GM12878 (cell line): ENCODE data around the gene RGS6. TPM values are rescaled to one million over a fixed set of nuclear protein-coding genes. Genes with fewer than 3 reads are reported as not detected.

Experiments
- ATAC-seq: fragments of 200-7000 bp; cut with Tn5 transposase; 3 replicates; pipeline ENCODE4 v1.9.1; 2020; ENCODE audit warnings: mild to moderate bottlenecking, moderate library complexity
- BruUV-seq: library from RNA; stranded (reverse); fragments of 400-500 nt; replicated peaks from 2 replicates; lab custom pipeline; 2021; lab: Mats Ljungman, UMichigan
- CTCF ChIA-PET: fragments of 300-600 bp; sonication (Branson Sonifier 250); formaldehyde crosslinking; extraction: SDS; loops from one replicate; lab custom pipeline; 2021; ENCODE audit warnings: inconsistent platforms; lab: Yijun Ruan, JAX
- POLR2A ChIA-PET: fragments of 350-600 bp; formaldehyde crosslinking; extraction: SDS; loops from one replicate; lab custom pipeline; 2021; ENCODE audit warnings: inconsistent platforms; lab: Charles Lee
- RAD21 ChIA-PET: fragments of 300-600 bp; sonication (Branson Sonifier 250); formaldehyde crosslinking; loops from one replicate; lab custom pipeline; 2023; ENCODE audit warnings: antibody characterized with exemption; ENCODE audit not compliant: unreplicated experiment; lab: Charles Lee
- SMC1A ChIA-PET: fragments of 300-600 bp; sonication (Branson Sonifier 250); formaldehyde crosslinking; loops from one replicate; lab custom pipeline; 2023; ENCODE audit not compliant: unreplicated experiment, uncharacterized antibody; lab: Charles Lee
- DNase-seq: peaks from one replicate; pipeline ENCODE4 v3.0.0-alpha.2; 2011; ENCODE audit warnings: low read depth, low spot score
- FAIRE-seq: peaks from 3 replicates; lab custom pipeline; 2011; peaks lifted over from hg19 to GRCh38; lab: Jason Lieb, UNC
- H2AFZ ChIP-seq: 2 replicates; pipeline ENCODE4 v1.6.0; 2011; ENCODE audit warnings: low read depth, low read length, control low read depth; ENCODE audit not compliant: control insufficient read depth
- H3K27ac ChIP-seq: 2 replicates; pipeline ENCODE4 v1.5.1; 2011; ENCODE audit warnings: control low read depth; ENCODE audit not compliant: control insufficient read depth, insufficient read depth
- H3K27me3 ChIP-seq, 2 experiments: replicated peaks in 1 of 2; 2 replicates each; pipeline versions ENCODE4 v1.6.0 to v1.6.1; 2011; ENCODE audit warnings: low read length in 1 of 2; ENCODE audit not compliant: control insufficient read depth in 2 of 2, insufficient read depth in 2 of 2
- H3K36me3 ChIP-seq, 2 experiments: 2 replicates each; pipeline ENCODE4 v1.5.1; 2011; ENCODE audit warnings: low read length in 1 of 2; ENCODE audit not compliant: control insufficient read depth in 2 of 2, insufficient read depth in 2 of 2
- H3K4me1 ChIP-seq: 2 replicates; pipeline ENCODE4 v1.6.1; 2011; ENCODE audit warnings: mild to moderate bottlenecking, low read length, moderate library complexity, mixed read lengths; ENCODE audit not compliant: control insufficient read depth, insufficient read depth
- H3K4me2 ChIP-seq: 2 replicates; pipeline ENCODE4 v1.6.0; 2011; ENCODE audit warnings: control low read depth; ENCODE audit not compliant: control insufficient read depth, insufficient read depth
- H3K4me3 ChIP-seq: fragments of 200-600 bp; sonication (generic); 2 replicates; pipeline ENCODE4 v1.5.1; 2016
- H3K79me2 ChIP-seq: 2 replicates; pipeline ENCODE4 v1.6.0; 2011; ENCODE audit warnings: low read length; ENCODE audit not compliant: control insufficient read depth, insufficient read depth
- H3K9ac ChIP-seq: 2 replicates; pipeline ENCODE4 v1.8.0; 2011; ENCODE audit warnings: low read length, control low read depth, mixed read lengths; ENCODE audit not compliant: control insufficient read depth, insufficient read depth
- H3K9me3 ChIP-seq: replicated peaks from 3 replicates; pipeline ENCODE4 v1.5.1; 2011; ENCODE audit warnings: mild to moderate bottlenecking, low read length; ENCODE audit not compliant: control insufficient read depth, insufficient read depth
- H4K20me1 ChIP-seq: 2 replicates; pipeline ENCODE4 v1.6.0; 2011; ENCODE audit not compliant: control insufficient read depth, insufficient read depth
- ATF7 ChIP-seq: fragments of 450-650 bp; IDR thresholded peaks from 2 replicates; pipeline ENCODE4 v1.6.1; 2016; ENCODE audit warnings: low read depth, mild to moderate bottlenecking
- HDAC2 ChIP-seq: fragments of 200-600 bp; sonication (generic); IDR thresholded peaks from 2 replicates; pipeline ENCODE4 v1.6.1; 2017
- NR2C1 ChIP-seq: fragments of 450-650 bp; IDR thresholded peaks from 2 replicates; pipeline ENCODE4 v1.6.1; 2017; ENCODE audit warnings: antibody characterized with exemption, mild to moderate bottlenecking, moderate library complexity
- RUNX3 ChIP-seq: IDR thresholded peaks from 2 replicates; pipeline ENCODE4 v1.6.1; 2012; ENCODE audit warnings: low read length, inconsistent platforms
- WGBS: methylation state at CpG from one replicate; pipeline ENCODE4 v1.1.6; 2016; ENCODE audit warnings: low lambda C conversion rate; ENCODE audit not compliant: insufficient replicate concordance, insufficient coverage; ENCODE audit errors: missing lambda C conversion rate; 5-methylcytosine and 5-hydroxymethylcytosine counted together
- in situ Hi-C: fragments of 300-500 bp; cut with MboI; formaldehyde crosslinking; loops from 9 replicates; pipeline ENCODE4 v1.14.3; 2018; ENCODE audit warnings: mixed read lengths
- intact Hi-C: fragments of 100-400 bp; cut with micrococcal nuclease; formaldehyde crosslinking; loops from one replicate; pipeline ENCODE4 v1.14.2; 2022; ENCODE audit not compliant: unreplicated experiment
- polyA plus RNA-seq, 11 experiments: library from polyadenylated mRNA; depleted of rRNA in 4 of 11; unstranded in 6 of 11; stranded (reverse) in 5 of 11; fragments of >200 nt; fragmentation: Nextera tagmentation in 4 of 11; fragmentation: Illumina TruSeq in 1 of 11; extraction: Ambion mirVana in 4 of 11; extraction: Trizol in 1 of 11; gene quantifications; 1 replicate in 1 of 11; 2 replicates in 10 of 11; pipeline versions ENCODE4 v1.2.1 to v1.2.3, GENCODE V29; 2011 to 2016; ENCODE audit warnings: inconsistent platforms in 2 of 11, missing spikeins in 2 of 11, low read depth in 1 of 11
- total RNA-seq, 4 experiments: library from RNA; depleted of rRNA in 3 of 4; stranded (reverse); fragments of >200 nt in 3 of 4; fragmentation: Illumina TruSeq in 1 of 4; extraction: Trizol in 1 of 4; gene quantifications; 2 replicates each; pipeline versions ENCODE4 v1.2.1 to v1.2.3, GENCODE V29; 2013 to 2021
- TF ChIP-seq, protein P1 (sequence below): IDR thresholded peaks from 2 replicates; pipeline ENCODE4 v1.6.1; 2012; ENCODE audit warnings: improper control_type of control experiment, low read depth, low read length; ENCODE audit not compliant: insufficient replicate concordance

RGS6 gene
- total and polyA plus RNA-seq, 10 of the 15 experiments (the other 5 are each of a cell fraction or from before 2014, with no cell fraction given): 3.9 to 18.1 (median 12.4) TPM

DNA sequence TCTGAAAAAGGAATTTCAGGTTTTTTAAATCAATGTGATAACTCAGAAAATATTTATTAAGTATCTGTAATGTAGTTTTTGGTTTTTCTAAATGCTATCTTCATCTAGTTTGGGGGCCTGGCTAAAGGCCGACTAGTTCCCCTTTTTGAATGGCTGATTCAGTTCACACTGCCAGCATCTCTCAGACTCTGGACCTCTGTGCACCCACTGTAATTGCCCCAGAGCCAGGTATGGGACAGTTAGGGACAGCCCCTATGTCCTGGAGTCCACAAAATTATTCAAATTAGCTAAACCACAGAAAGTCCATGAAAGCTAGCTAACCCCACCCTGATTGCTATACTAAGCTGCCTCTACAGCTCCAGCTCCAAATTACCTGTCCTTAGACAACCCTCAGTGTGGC lies 49.1 kb upstream of the RGS6 start:
- DNase-seq (no peak), FAIRE-seq (no peak), ATAC-seq (peak; percentile 84)
- no peaks in the 10 kb centered on the region; the same call in 2 of the 3 replicates for H3K9me3 ChIP-seq
- WGBS: 0% methylated on average over 1 of the region's 1 CpG
- H3K27ac ChIP-seq: no peak overlapping the region
- no peaks in the 10 kb centered on the region for H4K20me1 ChIP-seq
- no peaks in the 10 kb centered on the region for H3K27me3 ChIP-seq
- in situ Hi-C loops: no loop called here
- no peaks in the 10 kb centered on the region for H3K36me3 ChIP-seq
- H3K79me2 ChIP-seq: no peaks in the 10 kb centered on the region
- ChIA-PET RAD21 (no interaction called here), CTCF (interaction anchor here (1.5 kb wide), 1 partner anchor 27 kb away, joined by 7 read pairs; no protein-coding TSS in a partner anchor), SMC1A (interaction anchor here (0.5 kb wide), 1 partner anchor 67 kb away, joined by 3 read pairs; no protein-coding TSS in a partner anchor), POLR2A (no interaction called here)
- H3K4me3 ChIP-seq: no peak overlapping the region
- TF ChIP-seq ATF7 (no peak), HDAC2 (no peak), RUNX3 (peak; percentile 27; the same call in 1 of the 2 replicates), NR2C1 (no peak)
- TF ChIP-seq, protein P1, sequence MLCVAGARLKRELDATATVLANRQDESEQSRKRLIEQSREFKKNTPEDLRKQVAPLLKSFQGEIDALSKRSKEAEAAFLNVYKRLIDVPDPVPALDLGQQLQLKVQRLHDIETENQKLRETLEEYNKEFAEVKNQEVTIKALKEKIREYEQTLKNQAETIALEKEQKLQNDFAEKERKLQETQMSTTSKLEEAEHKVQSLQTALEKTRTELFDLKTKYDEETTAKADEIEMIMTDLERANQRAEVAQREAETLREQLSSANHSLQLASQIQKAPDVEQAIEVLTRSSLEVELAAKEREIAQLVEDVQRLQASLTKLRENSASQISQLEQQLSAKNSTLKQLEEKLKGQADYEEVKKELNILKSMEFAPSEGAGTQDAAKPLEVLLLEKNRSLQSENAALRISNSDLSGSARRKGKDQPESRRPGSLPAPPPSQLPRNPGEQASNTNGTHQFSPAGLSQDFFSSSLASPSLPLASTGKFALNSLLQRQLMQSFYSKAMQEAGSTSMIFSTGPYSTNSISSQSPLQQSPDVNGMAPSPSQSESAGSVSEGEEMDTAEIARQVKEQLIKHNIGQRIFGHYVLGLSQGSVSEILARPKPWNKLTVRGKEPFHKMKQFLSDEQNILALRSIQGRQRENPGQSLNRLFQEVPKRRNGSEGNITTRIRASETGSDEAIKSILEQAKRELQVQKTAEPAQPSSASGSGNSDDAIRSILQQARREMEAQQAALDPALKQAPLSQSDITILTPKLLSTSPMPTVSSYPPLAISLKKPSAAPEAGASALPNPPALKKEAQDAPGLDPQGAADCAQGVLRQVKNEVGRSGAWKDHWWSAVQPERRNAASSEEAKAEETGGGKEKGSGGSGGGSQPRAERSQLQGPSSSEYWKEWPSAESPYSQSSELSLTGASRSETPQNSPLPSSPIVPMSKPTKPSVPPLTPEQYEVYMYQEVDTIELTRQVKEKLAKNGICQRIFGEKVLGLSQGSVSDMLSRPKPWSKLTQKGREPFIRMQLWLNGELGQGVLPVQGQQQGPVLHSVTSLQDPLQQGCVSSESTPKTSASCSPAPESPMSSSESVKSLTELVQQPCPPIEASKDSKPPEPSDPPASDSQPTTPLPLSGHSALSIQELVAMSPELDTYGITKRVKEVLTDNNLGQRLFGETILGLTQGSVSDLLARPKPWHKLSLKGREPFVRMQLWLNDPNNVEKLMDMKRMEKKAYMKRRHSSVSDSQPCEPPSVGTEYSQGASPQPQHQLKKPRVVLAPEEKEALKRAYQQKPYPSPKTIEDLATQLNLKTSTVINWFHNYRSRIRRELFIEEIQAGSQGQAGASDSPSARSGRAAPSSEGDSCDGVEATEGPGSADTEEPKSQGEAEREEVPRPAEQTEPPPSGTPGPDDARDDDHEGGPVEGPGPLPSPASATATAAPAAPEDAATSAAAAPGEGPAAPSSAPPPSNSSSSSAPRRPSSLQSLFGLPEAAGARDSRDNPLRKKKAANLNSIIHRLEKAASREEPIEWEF: no peak
- intact Hi-C loops: no loop called here
- no peak overlapping the region for H3K9ac ChIP-seq
- H3K4me2 ChIP-seq: no peak overlapping the region; the same call in 1 of the 2 replicates
- no TSS peak for BruUV-seq
- no peak overlapping the region for H2AFZ ChIP-seq
- no peaks in the 10 kb centered on the region for H3K4me1 ChIP-seq
